ENCODE measurements around the gene GRM2.
A peak's percentile ranks its signal among the peaks of the same experiment; 100 is the strongest.

GRCh38 chr3:51670823-51671733, 35.8 kb upstream of the GRM2 start, which contains the start of gene TEX264:
- TF ChIP-seq CTCF (IDR thresholded peaks at IDR 0.05): no peak
- peak; percentile 79 for TF ChIP-seq POLR2A (IDR thresholded peaks at IDR 0.05)
- peak; percentile 72 to 89 (median 86) for TF ChIP-seq POLR2AphosphoS5 (IDR thresholded peaks at IDR 0.05)
- TF ChIP-seq EP300 (IDR thresholded peaks at IDR 0.05; ENCODE audit: low read depth): no peak

All from transverse colon (tissue), 4 donors.